Measurements from ENCODE around the gene TIMM23B.
"Not testable (repeated sequence)": the region's sequence is repeated elsewhere in the genome, so short reads cannot be mapped to it uniquely, and the experiment has no call there.

The TIMM23B gene

DNA sequence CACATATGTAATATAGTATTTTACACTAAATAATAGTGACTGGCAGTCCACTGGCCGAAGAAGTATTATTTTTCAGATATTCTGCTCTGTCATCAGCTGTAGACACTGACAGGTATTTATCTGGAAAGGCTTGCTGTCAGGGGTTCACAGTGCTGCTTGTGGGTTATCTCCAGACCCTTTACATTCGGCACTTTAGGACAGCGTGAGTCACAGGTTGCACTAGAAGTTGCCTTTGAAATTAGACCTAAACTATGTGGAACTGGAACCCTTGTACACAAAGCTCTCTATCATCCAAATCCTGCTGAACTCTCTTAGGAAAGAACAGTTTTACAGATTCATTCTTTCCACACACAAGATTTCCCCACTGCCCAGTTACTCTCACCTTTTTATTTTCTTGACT lies 30.2 kb downstream of the TIMM23B start:
- DNase-seq (ENCODE audit: low read depth in 1 of 2, low spot score in 1 of 2) = not testable (repeated sequence)

- not testable (repeated sequence) for DNase-seq (ENCODE audit: low read depth in 1 of 2, low spot score in 1 of 2)
Observed at GRCh38 chr10:49977756-49978155, 35.9 kb downstream of the TIMM23B start.

DNA sequence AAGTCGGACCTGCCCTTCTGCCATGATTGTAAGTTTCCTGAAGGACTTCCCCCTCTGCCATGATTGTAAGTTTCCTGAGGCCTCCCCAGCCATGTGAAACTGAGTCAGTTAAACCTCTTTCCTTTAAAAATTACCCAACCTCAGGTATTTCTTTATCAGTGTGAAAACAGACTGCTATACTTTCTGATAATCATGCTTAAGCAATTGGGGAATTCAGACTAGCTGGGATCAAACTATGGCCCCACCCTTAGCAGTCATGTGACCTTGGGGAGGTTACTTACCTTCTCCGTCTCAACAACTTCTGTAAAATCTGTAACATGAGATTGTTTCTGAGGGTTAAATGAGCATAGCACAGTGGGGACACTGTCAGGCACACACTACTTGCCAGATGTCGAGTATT lies 45.4 kb downstream of the TIMM23B start:
- not testable (repeated sequence) for DNase-seq (ENCODE audit: low read depth in 1 of 2, low spot score in 1 of 2)

- DNase-seq (ENCODE audit: low read depth in 1 of 2, low spot score in 1 of 2) = not testable (repeated sequence)
Observed at GRCh38 chr10:49988376-49988775, 46.5 kb downstream of the TIMM23B start, which contains the start of gene AGAP6. Gene AGAP6, plus strand, starts transcription at chr10:49988406. Its CDS starts 310 bp downstream, at chr10:49988716.

DNA sequence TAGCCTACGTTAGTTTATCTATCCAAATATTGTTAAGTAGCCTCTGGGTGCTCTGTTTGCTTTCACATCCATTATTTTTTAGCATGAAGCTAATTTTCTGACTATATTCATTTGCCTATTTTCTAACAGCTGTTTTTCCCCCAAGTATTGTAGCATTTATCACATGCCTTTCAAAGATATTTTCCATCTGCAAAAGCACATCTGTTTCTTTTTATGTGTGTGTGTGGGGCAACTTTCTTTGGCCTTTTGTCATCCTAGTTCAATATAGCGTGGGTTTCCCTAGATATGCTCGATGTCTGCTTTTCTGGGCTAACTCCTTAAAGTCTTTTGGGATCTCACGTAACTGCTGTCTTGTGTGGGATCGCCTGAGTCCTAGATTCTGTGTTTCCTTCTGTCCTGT lies 53.5 kb downstream of the TIMM23B start:
- DNase-seq (ENCODE audit: low read depth in 1 of 2, low spot score in 1 of 2) = not testable (repeated sequence)

- DNase-seq (ENCODE audit: low read depth in 1 of 2, low spot score in 1 of 2) = not testable (repeated sequence)
Observed at GRCh38 chr10:50014024-50014423, 72.2 kb downstream of the TIMM23B start.

DNA sequence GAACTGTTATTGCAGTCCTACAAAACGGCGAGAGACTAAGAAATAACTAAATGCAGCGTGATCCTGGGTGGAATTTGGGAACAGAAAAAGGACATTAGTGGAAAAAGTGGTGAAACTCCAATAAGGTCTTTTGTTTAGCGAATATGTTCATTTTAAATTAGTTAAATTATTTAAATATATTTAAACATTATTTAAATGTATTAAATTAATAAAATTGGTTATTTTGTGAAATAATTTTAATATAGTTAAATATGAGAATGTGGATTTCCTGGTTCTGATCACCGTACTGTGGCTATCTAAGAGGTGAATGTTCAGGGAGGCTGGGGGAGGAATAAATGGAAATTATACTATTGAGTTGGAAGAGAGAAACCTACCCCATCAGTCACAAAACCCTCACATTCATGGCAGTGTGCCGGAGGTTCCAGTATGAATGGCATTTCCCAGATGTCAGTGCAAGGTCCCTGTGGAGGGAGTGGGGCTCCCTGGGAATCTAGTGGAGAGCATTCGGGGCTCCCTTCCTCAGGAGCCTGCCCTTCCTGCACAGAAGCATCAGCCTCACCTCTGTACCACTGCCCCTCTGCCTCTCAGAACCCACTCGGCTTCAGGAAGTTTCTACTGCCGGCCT lies 73.9 kb downstream of the TIMM23B start:
- not testable (repeated sequence) for DNase-seq (ENCODE audit: low read depth in 1 of 2, low spot score in 1 of 2)

DNA sequence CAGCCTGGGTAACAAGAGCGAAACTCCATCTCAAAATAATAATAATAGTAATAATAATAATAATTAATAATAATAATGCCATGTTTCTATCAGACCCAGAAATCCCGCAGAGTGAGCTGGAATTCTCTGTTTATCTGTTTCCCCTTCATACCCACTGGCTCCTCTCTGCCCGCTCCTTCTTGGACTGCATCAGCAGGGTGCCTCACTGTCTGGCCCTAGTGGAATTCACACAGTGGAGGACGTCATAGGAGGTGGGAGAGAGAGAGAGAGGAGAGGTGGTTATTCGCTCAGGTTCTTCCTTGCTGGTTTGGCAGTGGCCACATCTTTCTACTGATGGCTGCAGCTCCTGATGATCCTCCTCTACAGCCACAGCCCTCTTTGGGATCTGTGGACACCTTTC lies 75.1 kb downstream of the TIMM23B start:
- not testable (repeated sequence) for DNase-seq (ENCODE audit: low read depth in 1 of 2, low spot score in 1 of 2)

DNA sequence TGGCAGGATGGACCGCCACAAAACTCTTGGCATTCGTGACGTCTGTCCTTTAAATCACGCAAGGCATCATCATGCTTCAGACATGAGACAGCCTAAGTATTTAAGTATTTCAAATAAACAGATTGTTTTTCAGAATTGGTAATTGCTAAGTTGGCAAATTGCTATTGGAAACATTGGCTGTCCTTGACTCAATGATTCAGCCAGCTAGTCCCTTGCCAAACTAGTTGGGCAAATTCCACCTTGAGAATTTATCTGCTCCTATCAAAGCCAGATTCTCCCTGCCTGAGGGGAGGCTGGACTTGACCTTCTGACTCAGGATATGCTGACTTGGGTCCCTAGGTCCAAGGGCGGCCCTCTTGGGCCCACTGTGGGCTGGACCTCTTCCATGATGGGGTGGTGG lies 75.8 kb downstream of the TIMM23B start:
- not testable (repeated sequence) for DNase-seq (ENCODE audit: low read depth in 1 of 2, low spot score in 1 of 2)

GRCh38 chr10:50019279-50019678 lies 77.4 kb downstream of the TIMM23B start:
- DNase-seq (ENCODE audit: low read depth in 1 of 2, low spot score in 1 of 2) = not testable (repeated sequence)

GRCh38 chr10:50020451-50021024 lies 78.7 kb downstream of the TIMM23B start:
- DNase-seq (ENCODE audit: low read depth in 1 of 2, low spot score in 1 of 2) = not testable (repeated sequence)

DNA sequence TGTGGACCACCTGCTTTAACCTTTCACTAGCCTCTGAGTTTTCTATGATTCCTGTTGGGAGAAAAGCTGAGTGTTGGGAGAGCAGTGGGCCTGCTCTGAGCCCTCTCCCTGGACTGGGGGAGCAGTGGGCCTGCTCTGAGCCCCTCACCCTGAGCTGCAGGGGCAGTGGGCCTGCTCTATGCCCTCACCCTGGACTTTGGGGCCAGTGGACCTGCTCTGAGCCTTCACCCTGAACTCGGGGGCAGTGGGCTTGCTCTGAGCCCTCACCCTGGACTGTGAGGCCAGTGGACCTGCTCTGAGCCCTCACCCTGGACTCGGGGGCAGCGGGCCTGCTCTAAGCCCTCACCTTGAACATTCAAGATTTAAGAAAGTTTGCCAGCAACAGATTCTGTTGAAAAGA lies 79.8 kb downstream of the TIMM23B start:
- DNase-seq (ENCODE audit: low read depth in 1 of 2, low spot score in 1 of 2) = no peak

All from activated T-helper 1 cell treated with anti-CD3 and anti-CD28 coated beads, Interleukin-2, amount 50 U/mL, for 16 hours (primary cell).